SK-N-SH treated with all-trans-retinoic acid at 6 μM for 48 hours (cell line): ENCODE data around the gene ZNF318.

Source experiments
- OSR1 ChIP-seq: fragments of 250-450 bp; sonication (Bioruptor Pico); IDR thresholded peaks from 2 replicates; pipeline ENCODE4 v1.8.0; 2022; ENCODE audit warnings: moderate library complexity, mild to moderate bottlenecking, inconsistent platforms
- RARB ChIP-seq: fragments of 250-450 bp; sonication (Bioruptor Pico); IDR thresholded peaks from 2 replicates; pipeline ENCODE4 v1.8.0; 2021; ENCODE audit warnings: mild to moderate bottlenecking, moderate library complexity
- ZFP3 ChIP-seq: fragments of 250-450 bp; sonication (Bioruptor Pico); IDR thresholded peaks from 2 replicates; pipeline ENCODE4 v1.5.0; 2020; ENCODE audit warnings: mild to moderate bottlenecking, moderate library complexity
- ZNF8 ChIP-seq: fragments of 450-650 bp; formaldehyde crosslinking; IDR thresholded peaks from 2 replicates; pipeline ENCODE4 v1.5.0; 2020; ENCODE audit warnings: mild to moderate bottlenecking, moderate library complexity

- TF ChIP-seq ZNF8 (CRISPR knock-in tag), result no peak
- no peak for TF ChIP-seq RARB
- no peak for TF ChIP-seq ZFP3 (CRISPR knock-in tag)
- no peak for TF ChIP-seq OSR1 (CRISPR knock-in tag)
Measured at GRCh38 chr6:43306086-43306485, 63.4 kb downstream of the ZNF318 start.
